Fibroblast of peridontal ligament (primary cell): ENCODE results near the gene SCML2.
A peak's percentile ranks its signal among the peaks of the same experiment; 100 is the strongest.
"Not testable (repeated sequence)": the region's sequence is repeated elsewhere in the genome, so short reads cannot be mapped to it uniquely, and the experiment has no call there.

Source experiments
- DNase-seq: peaks from one replicate; pipeline ENCODE4 v3.0.0-alpha.2; 2010; ENCODE audit errors: extremely low read depth

SCML2 gene

DNA sequence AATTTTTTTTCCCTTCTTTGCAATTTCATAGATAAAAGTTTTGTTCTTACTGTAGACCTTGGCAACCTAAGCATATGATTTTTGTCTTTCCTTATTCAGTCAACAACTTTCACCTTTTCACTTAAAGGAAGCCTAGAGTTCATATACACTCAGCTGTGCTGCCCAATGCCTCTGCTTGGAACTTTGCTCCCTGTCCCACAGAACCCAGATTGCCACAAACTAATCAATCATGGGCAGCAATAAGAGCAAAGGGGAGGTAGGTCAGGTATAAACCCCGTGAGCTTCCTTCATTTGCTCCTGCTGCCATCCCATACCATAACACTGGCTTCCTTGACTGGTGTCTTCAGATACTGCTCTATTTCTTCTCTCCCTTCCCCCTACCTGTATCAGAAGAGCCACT, 82.8 kb downstream of the SCML2 start:
- DNase-seq = no peak

DNA sequence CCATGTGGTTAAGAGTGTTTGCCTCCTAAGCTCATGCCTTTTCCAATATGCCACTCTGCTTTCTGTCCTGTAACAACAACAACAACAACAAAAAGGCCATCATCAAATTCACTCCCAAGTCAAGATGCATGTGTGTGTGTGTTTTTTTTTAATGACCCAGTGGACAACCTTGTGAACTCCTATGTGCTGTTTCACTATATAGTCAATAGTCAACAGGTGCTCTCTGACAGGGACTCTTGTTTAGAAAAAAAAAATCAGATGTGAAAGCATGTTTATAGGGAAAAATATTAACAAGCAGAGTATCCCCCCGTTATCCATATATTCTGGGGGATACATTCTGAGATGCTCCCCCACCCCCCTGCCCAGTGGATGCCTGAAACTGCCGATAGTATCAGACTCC, 83.2 kb downstream of the SCML2 start:
- DNase-seq = no peak

DNA sequence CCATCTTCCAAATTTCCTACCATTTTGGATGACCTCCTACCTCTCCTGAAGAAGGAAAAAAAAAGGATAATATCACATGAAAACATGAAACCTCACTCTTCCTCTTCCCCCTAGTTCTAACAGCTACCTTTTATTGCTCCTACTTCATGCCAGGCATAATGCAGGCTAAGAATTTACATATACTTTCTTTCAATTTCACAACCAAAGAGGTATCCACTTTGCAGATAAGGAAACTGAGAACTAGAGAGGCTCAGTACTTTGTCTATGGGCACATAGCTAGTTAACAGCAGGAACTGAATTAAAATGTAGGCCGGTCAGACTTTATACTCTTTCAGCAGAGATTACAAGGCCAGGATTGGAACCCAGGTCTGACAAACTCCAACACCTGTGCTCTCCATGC, 99.4 kb downstream of the SCML2 start:
- DNase-seq = no peak

DNA sequence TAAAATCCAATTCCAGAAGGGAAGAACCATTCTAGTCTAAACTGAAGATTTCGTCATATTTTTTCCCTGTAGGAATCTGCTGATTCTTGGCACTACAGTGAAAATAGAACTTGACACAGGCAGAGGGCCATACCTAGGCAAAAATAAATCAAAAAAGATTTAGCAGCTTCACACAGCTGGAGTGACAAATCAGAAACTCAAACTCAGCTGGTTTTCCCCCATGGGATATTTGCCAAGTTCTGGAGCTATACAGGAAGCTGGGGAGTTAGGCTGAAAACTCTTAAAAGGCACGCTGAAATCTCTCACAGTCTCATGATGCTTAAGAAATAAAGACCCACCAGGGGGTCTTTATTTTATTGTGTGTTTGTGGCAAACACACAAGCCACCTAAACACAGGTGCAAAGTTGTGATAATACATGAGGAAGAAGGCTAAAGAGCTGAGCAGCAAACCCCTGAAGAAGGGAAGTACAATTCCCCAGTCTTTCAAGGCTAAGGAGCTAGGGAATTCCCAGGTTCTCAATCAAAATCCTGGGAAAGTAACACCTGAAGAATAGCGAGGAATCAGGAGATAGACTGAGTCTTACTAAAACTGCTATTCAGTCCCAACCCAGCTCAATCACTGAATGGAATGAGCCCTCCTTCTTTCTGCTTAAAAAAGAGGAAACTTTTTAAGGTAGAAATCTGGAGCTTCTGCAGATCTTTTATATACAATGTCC, 101.7 kb downstream of the SCML2 start:
- peak; percentile 28 for DNase-seq

DNA sequence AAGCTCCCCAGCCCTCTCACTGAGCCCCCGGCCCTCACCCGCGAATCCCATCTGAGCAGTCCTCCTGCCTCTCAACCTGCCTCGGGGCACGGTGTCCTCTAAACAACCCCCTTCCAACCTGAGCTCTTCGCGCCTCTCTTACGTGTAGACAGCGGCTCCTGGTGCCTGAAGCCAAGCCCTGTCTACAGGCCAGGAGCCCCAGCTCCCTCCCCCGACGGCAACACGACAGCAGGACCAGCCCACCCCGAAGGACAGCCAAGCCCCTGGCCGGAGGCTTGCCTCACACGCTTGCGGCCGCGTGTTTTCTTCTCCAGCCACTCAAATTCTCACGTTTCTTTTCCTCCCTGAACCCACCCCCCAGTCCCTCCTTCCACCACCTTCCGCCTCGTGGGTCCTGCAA, 124.8 kb downstream of the SCML2 start:
- DNase-seq = not testable (repeated sequence)

DNA sequence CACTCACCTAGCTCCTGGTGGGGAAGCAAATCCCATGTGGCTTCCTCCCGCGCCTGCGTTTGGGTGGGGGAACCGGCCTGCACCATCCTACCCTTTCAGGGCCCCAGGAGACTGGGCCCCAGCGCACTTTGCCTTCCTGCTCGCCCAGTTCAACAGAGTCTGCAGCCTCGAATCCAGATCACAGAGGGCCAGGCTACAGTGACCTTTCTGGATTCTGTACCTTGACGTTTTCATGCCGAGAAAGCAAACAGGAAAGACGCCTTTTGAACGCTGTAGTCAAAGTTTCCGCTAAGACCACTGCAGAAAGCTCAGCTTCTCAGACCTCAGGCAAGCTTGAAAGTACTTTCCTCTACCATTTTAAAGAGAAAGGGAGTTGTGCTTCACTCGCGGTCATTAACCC, 126.4 kb downstream of the SCML2 start:
- DNase-seq = no peak

DNA sequence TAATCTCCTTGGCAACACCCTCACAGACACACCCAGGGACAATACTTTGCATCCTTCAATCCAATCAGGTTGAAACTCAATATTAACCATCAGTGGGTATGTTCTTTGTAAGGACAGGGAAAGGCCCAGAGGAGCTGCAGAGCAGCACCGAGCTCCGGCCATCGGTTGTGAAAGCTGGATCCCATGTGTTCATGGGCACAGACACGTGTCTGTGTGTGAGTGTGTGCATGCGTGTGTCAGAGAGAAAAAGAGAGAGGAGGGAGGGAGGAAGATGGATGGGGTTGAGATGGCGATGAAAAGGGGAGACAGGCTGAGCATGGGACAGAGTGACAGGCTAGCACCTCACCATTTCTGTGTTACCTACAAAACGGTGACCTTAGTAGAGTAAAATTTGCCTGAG, 127.0 kb downstream of the SCML2 start:
- DNase-seq = no peak

DNA sequence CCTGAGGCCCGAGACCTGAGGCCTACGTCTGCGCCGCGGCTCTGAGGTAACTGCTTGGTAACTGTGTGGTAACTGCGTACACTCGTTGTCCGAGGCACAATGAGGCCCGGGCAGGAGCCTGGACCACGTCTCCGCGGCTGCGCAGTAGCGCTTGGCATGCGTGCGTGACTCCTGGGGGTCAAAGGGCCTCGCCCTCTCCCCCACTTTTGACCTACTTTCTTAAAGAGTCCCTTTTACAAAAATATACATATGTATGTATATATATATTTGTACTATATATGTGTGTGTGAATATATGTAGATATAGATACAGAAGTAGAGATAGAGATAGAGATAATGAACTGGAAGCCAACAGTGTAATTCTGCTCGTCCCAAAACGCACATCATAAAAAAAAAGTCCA, 133.7 kb downstream of the SCML2 start, which contains the start of gene BEND2:
TSS of gene BEND2 (minus strand) at position 101 of the 400 bp plus-strand sequence. CDS start 136 bp downstream, outside the sequence.
- DNase-seq = no peak

DNA sequence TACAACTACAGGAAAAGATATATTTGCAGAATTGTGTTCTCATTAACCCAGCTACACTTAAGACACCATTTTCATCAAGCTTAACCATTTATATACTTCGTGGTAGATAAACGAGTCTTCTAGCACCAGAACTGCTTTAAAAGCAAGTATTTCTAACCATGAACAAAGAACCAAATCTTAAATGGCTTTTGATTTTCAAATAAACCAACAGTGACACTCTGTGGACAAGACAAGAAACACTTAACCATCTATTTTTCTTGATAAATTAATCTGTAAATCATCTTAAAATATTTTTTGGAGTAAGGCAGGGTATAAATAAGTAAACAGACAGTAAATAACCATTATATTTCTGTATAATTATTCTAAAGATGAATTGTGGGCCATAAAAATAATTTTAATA, 144.0 kb downstream of the SCML2 start:
- DNase-seq = peak; percentile 40

DNA sequence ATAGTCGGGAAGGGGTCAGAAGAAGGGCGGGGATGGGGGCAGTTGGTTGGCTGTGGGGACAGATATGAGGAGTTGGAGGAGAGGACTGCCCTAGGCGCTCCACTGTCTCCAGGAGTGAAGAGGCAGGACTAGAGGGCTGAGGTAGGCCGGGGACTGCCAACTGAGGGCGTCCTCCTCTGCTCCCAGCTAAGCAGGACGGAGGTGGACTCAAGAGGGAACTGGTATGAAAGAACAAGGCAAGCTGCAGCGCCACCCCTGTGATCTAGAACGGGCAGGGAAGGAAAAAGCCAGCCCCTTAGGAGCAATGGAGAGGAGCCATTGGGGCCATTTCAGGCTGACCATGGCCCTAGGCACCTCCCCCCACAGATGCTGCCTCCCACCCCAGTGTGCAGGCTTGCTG, 147.8 kb downstream of the SCML2 start:
- no peak for DNase-seq

DNA sequence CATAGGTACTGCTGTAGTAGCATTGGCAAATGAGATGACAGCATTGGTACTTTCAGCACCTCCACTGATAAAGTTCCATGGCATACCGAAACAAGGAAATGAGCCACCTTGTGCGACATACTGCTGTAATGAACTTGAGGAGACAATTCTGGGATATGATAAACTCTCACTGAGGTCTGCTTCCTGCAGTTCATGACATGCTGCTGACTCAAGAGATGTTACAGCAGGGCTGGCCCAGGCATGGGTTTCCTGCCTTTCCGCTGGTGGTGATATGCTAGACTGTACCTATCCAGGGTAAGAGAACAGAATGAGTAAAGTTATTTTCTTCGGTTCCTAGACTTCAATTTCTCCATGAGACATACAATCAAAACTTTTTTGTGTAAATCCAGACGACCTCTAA, 150.9 kb downstream of the SCML2 start:
- no peak for DNase-seq

DNA sequence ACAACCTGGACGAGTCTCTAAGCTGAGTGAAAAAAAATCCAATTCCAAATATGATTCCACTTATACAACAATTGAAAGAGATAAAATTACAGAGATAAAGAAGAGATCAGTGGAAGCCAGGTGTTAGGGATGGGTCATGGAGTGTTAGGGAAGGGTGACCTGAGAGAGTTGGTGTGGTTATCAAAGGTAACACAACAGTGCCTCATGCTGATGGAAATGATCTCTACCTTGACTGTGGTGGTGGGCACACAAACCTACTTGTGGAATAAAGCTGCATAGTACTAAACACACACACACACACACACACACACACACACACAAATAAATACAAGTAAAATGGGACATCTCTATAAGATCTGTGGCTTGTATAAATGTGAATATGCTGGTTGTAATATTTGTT, 159.8 kb downstream of the SCML2 start:
- DNase-seq = no peak
